Liver (tissue), 9 donors: ENCODE measurements around the gene RSBN1. TPM values are rescaled to one million over a fixed set of nuclear protein-coding genes. Genes with fewer than 3 reads are reported as not detected.

Source experiments
- DNase-seq: peaks from one replicate; pipeline ENCODE4 v3.0.0-alpha.2; 2017; ENCODE audit warnings: low spot score
- H3K27ac ChIP-seq, 2 donors: one replicate each; pipeline ENCODE4 v1.7.0; 2013; ENCODE audit warnings: inconsistent platforms in 2 of 2, low read length in 2 of 2, control low read depth in 1 of 2, low read depth in 1 of 2, mild to moderate bottlenecking in 1 of 2
- H3K27me3 ChIP-seq, 4 donors: one replicate each; pipeline versions ENCODE4 v1.6.1 to v1.7.0; 2013; ENCODE audit warnings: low read length in 3 of 4, inconsistent platforms in 1 of 4, mild to moderate bottlenecking in 1 of 4, moderate library complexity in 1 of 4; ENCODE audit not compliant: control insufficient read depth in 4 of 4, insufficient read depth in 4 of 4
- H3K36me3 ChIP-seq, 4 donors: one replicate each; pipeline versions ENCODE4 v1.6.1 to v1.7.0; 2013; ENCODE audit warnings: low read length in 3 of 4, mild to moderate bottlenecking in 3 of 4, low read depth in 1 of 4, moderate library complexity in 1 of 4; ENCODE audit not compliant: control insufficient read depth in 4 of 4, insufficient read depth in 3 of 4
- H3K4me1 ChIP-seq, 4 donors: one replicate each; pipeline versions ENCODE4 v1.6.1 to v1.7.0; 2013; ENCODE audit warnings: low read length in 3 of 4, mild to moderate bottlenecking in 3 of 4, moderate library complexity in 1 of 4; ENCODE audit not compliant: control insufficient read depth in 4 of 4, insufficient read depth in 4 of 4
- H3K4me3 ChIP-seq, 3 donors: one replicate each; pipeline versions ENCODE4 v1.6.1 to v1.7.0; 2013; ENCODE audit warnings: low read length in 3 of 3, control low read depth in 1 of 3, low read depth in 1 of 3, mild to moderate bottlenecking in 1 of 3
- H3K9ac ChIP-seq, 2 donors: one replicate each; pipeline ENCODE4 v1.7.0; 2013; ENCODE audit warnings: low read length in 2 of 2, mild to moderate bottlenecking in 2 of 2, moderate library complexity in 2 of 2, control low read depth in 1 of 2, low read depth in 1 of 2
- H3K9me3 ChIP-seq, 4 donors: one replicate each; pipeline versions ENCODE4 v1.6.1 to v1.7.0; 2013; ENCODE audit warnings: low read length in 3 of 4; ENCODE audit not compliant: control insufficient read depth in 4 of 4
- CTCF ChIP-seq: fragments of 150-350 bp; IDR thresholded peaks from 2 replicates; pipeline ENCODE4 v1.5.1; 2017; ENCODE audit warnings: improper control_type of control experiment, low read depth, low read length; ENCODE audit not compliant: missing input control
- EGR1 ChIP-seq, 2 donors: IDR thresholded peaks; 2 replicates each; pipeline ENCODE4 v1.6.1; 2016 to 2018; ENCODE audit warnings: antibody characterized with exemption in 2 of 2, low read depth in 2 of 2
- FOXA1 ChIP-seq: IDR thresholded peaks from 2 replicates; pipeline ENCODE4 v1.6.1; 2016; ENCODE audit warnings: antibody characterized with exemption
- FOXA2 ChIP-seq: IDR thresholded peaks from 2 replicates; pipeline ENCODE4 v1.6.1; 2016; ENCODE audit warnings: antibody characterized with exemption
- GABPA ChIP-seq, 2 donors: IDR thresholded peaks in 1 of 2; conservative IDR thresholded peaks in 1 of 2; 2 replicates each; pipeline ENCODE4 v1.6.1; 2016; ENCODE audit warnings: antibody characterized with exemption in 2 of 2, mild to moderate bottlenecking in 1 of 2, moderate library complexity in 1 of 2
- HNF4A ChIP-seq, 2 donors: conservative IDR thresholded peaks; 2 replicates each; pipeline ENCODE4 v1.6.1; 2016; ENCODE audit warnings: antibody characterized with exemption in 2 of 2, mild to moderate bottlenecking in 2 of 2
- HNF4G ChIP-seq: IDR thresholded peaks from 2 replicates; pipeline ENCODE4 v1.6.1; 2016; ENCODE audit warnings: antibody characterized with exemption
- JUND ChIP-seq, 2 donors: IDR thresholded peaks; 2 replicates each; pipeline ENCODE4 v1.6.1; 2016; ENCODE audit warnings: antibody characterized with exemption in 2 of 2
- NR2F2 ChIP-seq: IDR thresholded peaks from 2 replicates; pipeline ENCODE4 v1.6.1; 2016; ENCODE audit warnings: antibody characterized with exemption
- RAD21 ChIP-seq, 2 donors: IDR thresholded peaks; 2 replicates each; pipeline ENCODE4 v1.6.1; 2016; ENCODE audit warnings: antibody characterized with exemption in 2 of 2, mild to moderate bottlenecking in 2 of 2
- REST ChIP-seq: IDR thresholded peaks from 2 replicates; pipeline ENCODE4 v1.6.1; 2016; ENCODE audit warnings: antibody characterized with exemption, mild to moderate bottlenecking
- RXRA ChIP-seq, 2 donors: IDR thresholded peaks; 2 replicates each; pipeline ENCODE4 v1.6.1; 2017 to 2018; ENCODE audit warnings: antibody characterized with exemption in 2 of 2, mild to moderate bottlenecking in 1 of 2
- SP1 ChIP-seq: IDR thresholded peaks from 2 replicates; pipeline ENCODE4 v1.6.1; 2018; ENCODE audit warnings: antibody characterized with exemption, mild to moderate bottlenecking
- TAF1 ChIP-seq: conservative IDR thresholded peaks from 2 replicates; pipeline ENCODE4 v1.6.1; 2016; ENCODE audit warnings: antibody characterized with exemption, mild to moderate bottlenecking
- YY1 ChIP-seq: IDR thresholded peaks from 2 replicates; pipeline ENCODE4 v1.6.1; 2016; ENCODE audit warnings: antibody characterized with exemption, mild to moderate bottlenecking
- WGBS: extraction: QIAGEN DNeasy Blood & Tissue Kit; methylation state at CpG from one replicate; pipeline ENCODE4 v1.1.7; 2013; 5-methylcytosine and 5-hydroxymethylcytosine counted together
- polyA plus RNA-seq, 2 donors: library from polyadenylated mRNA; stranded (reverse) in 1 of 2; unstranded in 1 of 2; fragments of 200-250 nt in 1 of 2; fragments of >200 nt in 1 of 2; fragmentation: Nextera tagmentation in 1 of 2; extraction: Ambion mirVana in 1 of 2; gene quantifications; one replicate each; pipeline versions ENCODE4 v1.2.1 to v1.2.3, GENCODE V29; 2013 to 2015
- total RNA-seq, 2 donors: library from RNA; depleted of rRNA; stranded (reverse); fragments of >200 nt; gene quantifications; one replicate each; pipeline ENCODE4 v1.2.3, GENCODE V29; 2014
- TF ChIP-seq, protein P1 (sequence below): IDR thresholded peaks from 2 replicates; pipeline ENCODE4 v1.6.1; 2016; ENCODE audit warnings: antibody characterized with exemption
- TF ChIP-seq, protein P2 (sequence below): IDR thresholded peaks from 2 replicates; pipeline ENCODE4 v1.6.1; 2016; ENCODE audit warnings: antibody characterized with exemption
- TF ChIP-seq, protein P3 (sequence below): IDR thresholded peaks from 2 replicates; pipeline ENCODE4 v1.6.1; 2016; ENCODE audit warnings: antibody characterized with exemption
- donor health status: healthy.
- donor health status: healthy.
- donor health status: healthy.
- donor health status: healthy.
- donor health status: healthy.

RSBN1 gene
- total and polyA plus RNA-seq, 4 donors = 2.3 to 11.3 (median 5.6) TPM

DNA sequence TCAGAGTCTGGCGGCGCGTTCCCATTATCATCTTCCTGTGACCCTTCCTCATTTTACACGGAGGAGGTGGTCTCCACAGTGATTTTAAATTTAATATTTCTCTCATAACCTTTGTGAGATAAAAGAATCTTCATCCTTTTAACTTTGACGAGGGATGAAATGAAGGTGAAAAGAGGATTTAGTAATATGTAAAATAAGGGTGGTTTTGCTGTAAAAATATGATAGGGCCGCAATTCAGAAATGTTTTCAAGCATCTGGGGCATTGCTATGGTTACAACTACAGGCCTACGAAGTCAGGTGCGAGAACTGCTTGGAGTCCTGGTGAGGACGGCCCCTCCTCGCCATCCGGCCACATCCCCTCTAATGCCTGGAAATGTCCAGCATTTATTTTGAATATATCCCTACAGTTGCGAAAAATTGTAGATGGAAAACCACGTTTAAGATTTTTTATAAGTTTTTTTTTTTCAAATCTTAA lies 422 bp upstream of the RSBN1 start:
- Histone ChIP-seq H3K4me1 (peaks cover 3 to 23% (median 14%) of the 10 kb centered on the region in 4 donors), H3K27me3 (no peaks in the 10 kb centered on the region), H3K9me3 (no peaks in the 10 kb centered on the region), H3K4me3 (peak overlapping the region; percentile 58 to 67 (median 64)), H3K27ac (peak overlapping the region; percentile 83 to 93), H3K36me3 (no peaks in the 10 kb centered on the region), H3K9ac (peak overlapping the region; percentile 60 to 94)
- TF ChIP-seq JUND (IDR thresholded peaks at IDR 0.05) (no peak), SP1 (peak; percentile 6), RAD21 (IDR thresholded peaks at IDR 0.05) (no peak), GABPA (IDR thresholded peaks at IDR 0.05 in 1 of 2, conservative IDR thresholded peaks at IDR 0.05 in 1 of 2) (no peak), RXRA (IDR thresholded peaks at IDR 0.05) (no peak), YY1 (no peak), FOXA2 (no peak), CTCF (no peak), EGR1 (IDR thresholded peaks at IDR 0.05; ENCODE audit: low read depth in 2 of 2) (no peak), NR2F2 (no peak), HNF4A (conservative IDR thresholded peaks at IDR 0.05) (no peak), REST (no peak), HNF4G (no peak), TAF1 (peak; percentile 40), FOXA1 (peak; percentile 4)
- TF ChIP-seq, protein P1, sequence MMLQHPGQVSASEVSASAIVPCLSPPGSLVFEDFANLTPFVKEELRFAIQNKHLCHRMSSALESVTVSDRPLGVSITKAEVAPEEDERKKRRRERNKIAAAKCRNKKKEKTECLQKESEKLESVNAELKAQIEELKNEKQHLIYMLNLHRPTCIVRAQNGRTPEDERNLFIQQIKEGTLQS = no peak
- TF ChIP-seq, protein P2, sequence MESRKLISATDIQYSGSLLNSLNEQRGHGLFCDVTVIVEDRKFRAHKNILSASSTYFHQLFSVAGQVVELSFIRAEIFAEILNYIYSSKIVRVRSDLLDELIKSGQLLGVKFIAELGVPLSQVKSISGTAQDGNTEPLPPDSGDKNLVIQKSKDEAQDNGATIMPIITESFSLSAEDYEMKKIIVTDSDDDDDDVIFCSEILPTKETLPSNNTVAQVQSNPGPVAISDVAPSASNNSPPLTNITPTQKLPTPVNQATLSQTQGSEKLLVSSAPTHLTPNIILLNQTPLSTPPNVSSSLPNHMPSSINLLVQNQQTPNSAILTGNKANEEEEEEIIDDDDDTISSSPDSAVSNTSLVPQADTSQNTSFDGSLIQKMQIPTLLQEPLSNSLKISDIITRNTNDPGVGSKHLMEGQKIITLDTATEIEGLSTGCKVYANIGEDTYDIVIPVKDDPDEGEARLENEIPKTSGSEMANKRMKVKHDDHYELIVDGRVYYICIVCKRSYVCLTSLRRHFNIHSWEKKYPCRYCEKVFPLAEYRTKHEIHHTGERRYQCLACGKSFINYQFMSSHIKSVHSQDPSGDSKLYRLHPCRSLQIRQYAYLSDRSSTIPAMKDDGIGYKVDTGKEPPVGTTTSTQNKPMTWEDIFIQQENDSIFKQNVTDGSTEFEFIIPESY = peak; percentile 16
- TF ChIP-seq, protein P3, sequence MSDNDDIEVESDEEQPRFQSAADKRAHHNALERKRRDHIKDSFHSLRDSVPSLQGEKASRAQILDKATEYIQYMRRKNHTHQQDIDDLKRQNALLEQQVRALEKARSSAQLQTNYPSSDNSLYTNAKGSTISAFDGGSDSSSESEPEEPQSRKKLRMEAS = no peak
- WGBS = 27% methylated on average over 13 of the region's 13 CpGs
- no peak for DNase-seq
